SK-N-SH (cell line): ENCODE data around the gene RCCD1. TPM values are rescaled to one million over a fixed set of nuclear protein-coding genes. Genes with fewer than 3 reads are reported as not detected.

ENCODE experiments used
- CTCF ChIA-PET: fragments of 300-600, 350-600 bp; formaldehyde crosslinking; extraction: SDS; loops from one replicate; lab custom pipeline; 2021; lab: Yijun Ruan, JAX
- POLR2A ChIA-PET: fragments of 350-600 bp; sonication (Branson Sonifier 250); formaldehyde crosslinking; extraction: SDS; loops from one replicate; lab custom pipeline; 2020; ENCODE audit warnings: antibody characterized with exemption, inconsistent platforms; lab: Yijun Ruan, JAX
- DNase-seq: peaks from one replicate; pipeline ENCODE4 v3.0.0; 2012
- H2AFZ ChIP-seq: fragments of 200-600 bp; sonication (generic); 2 replicates; pipeline ENCODE4 v1.8.1; 2016; ENCODE audit warnings: antibody characterized with exemption, mild to moderate bottlenecking, low read depth
- H3F3A ChIP-seq: fragments of 200-600 bp; sonication (generic); replicated peaks from 2 replicates; pipeline ENCODE3; 2016; ENCODE audit warnings: antibody characterized with exemption, mild to moderate bottlenecking; ENCODE audit not compliant: insufficient read depth
- H3K27ac ChIP-seq, 2 experiments: fragments of 200-500 bp in 1 of 2; fragments of 200-600 bp in 1 of 2; sonication (Bioruptor generic) in 1 of 2; sonication (generic), shearing (Covaris generic) in 1 of 2; 2 replicates each; pipeline versions ENCODE4 v1.5.1 to v1.6.1; 2014 to 2016; ENCODE audit warnings: low read depth in 2 of 2, inconsistent platforms in 1 of 2, low read length in 1 of 2, mild to moderate bottlenecking in 1 of 2, mixed read lengths in 1 of 2
- H3K27me3 ChIP-seq: fragments of 200-600 bp; sonication (generic), shearing (Covaris generic); 2 replicates; pipeline ENCODE4 v1.6.1; 2016; ENCODE audit warnings: mixed run types; ENCODE audit not compliant: insufficient read depth
- H3K36me3 ChIP-seq, 2 experiments: fragments of 200-500 bp in 1 of 2; fragments of 200-600 bp in 1 of 2; sonication (Bioruptor generic) in 1 of 2; sonication (generic) in 1 of 2; replicated peaks in 1 of 2; 2 replicates each; pipeline versions ENCODE3 to v1.5.1; 2014 to 2016; ENCODE audit warnings: low read length in 1 of 2, mild to moderate bottlenecking in 1 of 2; ENCODE audit not compliant: insufficient read depth in 2 of 2, control insufficient read depth in 1 of 2
- H3K4me1 ChIP-seq, 2 experiments: fragments of 200-500 bp in 1 of 2; fragments of 200-600 bp in 1 of 2; sonication (Bioruptor generic) in 1 of 2; sonication (generic), shearing (Covaris generic) in 1 of 2; 2 replicates each; pipeline versions ENCODE4 v1.5.1 to v1.6.1; 2014 to 2016; ENCODE audit warnings: low read depth in 1 of 2, low read length in 1 of 2, mixed run types in 1 of 2; ENCODE audit not compliant: insufficient read depth in 2 of 2, control insufficient read depth in 1 of 2
- H3K4me2 ChIP-seq: fragments of 200-600 bp; sonication (generic), shearing (Covaris generic); 2 replicates; pipeline ENCODE4 v1.6.1; 2017; ENCODE audit warnings: mixed run types
- H3K4me3 ChIP-seq, 2 experiments: fragments of 200-500 bp in 1 of 2; fragments of 200-600 bp in 1 of 2; sonication (Bioruptor generic) in 1 of 2; sonication (generic), shearing (Covaris generic) in 1 of 2; 2 replicates each; pipeline versions ENCODE4 v1.5.1 to v1.8.1; 2014 to 2016; ENCODE audit warnings: low read depth in 2 of 2, inconsistent platforms in 1 of 2, low read length in 1 of 2, mild to moderate bottlenecking in 1 of 2, mixed read lengths in 1 of 2, moderate library complexity in 1 of 2
- H3K79me2 ChIP-seq: fragments of 200-600 bp; sonication (generic); 2 replicates; pipeline ENCODE4 v1.8.1; 2017; ENCODE audit warnings: mild to moderate bottlenecking; ENCODE audit not compliant: insufficient read depth
- H3K9ac ChIP-seq: fragments of 200-600 bp; sonication (generic); 2 replicates; pipeline ENCODE4 v1.6.1; 2017; ENCODE audit warnings: mixed run types
- H3K9me2 ChIP-seq: fragments of 200-600 bp; sonication (generic); 2 replicates; pipeline ENCODE4 v1.6.1; 2017; ENCODE audit warnings: mixed run types
- H3K9me3 ChIP-seq: fragments of 200-600 bp; sonication (generic); 2 replicates; pipeline ENCODE4 v1.6.1; 2017; ENCODE audit warnings: mixed run types, mild to moderate bottlenecking, moderate library complexity
- H4K20me1 ChIP-seq: fragments of 200-600 bp; sonication (generic); 2 replicates; pipeline ENCODE4 v1.6.1; 2017; ENCODE audit warnings: mild to moderate bottlenecking, mixed run types; ENCODE audit not compliant: insufficient read depth
- CHD2 ChIP-seq: fragments of 150-350 bp; IDR thresholded peaks from 2 replicates; pipeline ENCODE4 v1.6.1; 2018; ENCODE audit warnings: low read length; ENCODE audit not compliant: partially characterized antibody
- ELF1 ChIP-seq: IDR thresholded peaks from 2 replicates; pipeline ENCODE4 v1.4.0; 2012
- EP300 ChIP-seq, 2 experiments: IDR thresholded peaks; 2 replicates each; pipeline versions ENCODE4 v1.4.0 to v1.6.1; 2012; ENCODE audit warnings: borderline replicate concordance in 1 of 2, low read depth in 1 of 2, low read length in 1 of 2
- EZH2phosphoT487 ChIP-seq: fragments of 200-600 bp; sonication (generic); IDR thresholded peaks from 2 replicates; pipeline ENCODE4 v1.6.1; 2017; ENCODE audit warnings: low read depth, mixed run types, mild to moderate bottlenecking, antibody characterized with exemption, moderate library complexity, borderline replicate concordance
- FOSL2 ChIP-seq: IDR thresholded peaks from 2 replicates; pipeline ENCODE4 v1.4.0; 2012; ENCODE audit warnings: low read depth, mild to moderate bottlenecking, moderate library complexity, borderline replicate concordance
- FOXJ3 ChIP-seq: sonication (generic); formaldehyde crosslinking; IDR thresholded peaks from 2 replicates; pipeline ENCODE4 v1.5.1; 2020; ENCODE audit warnings: mild to moderate bottlenecking, missing genetic modification reagents
- FOXM1 ChIP-seq: IDR thresholded peaks from 2 replicates; pipeline ENCODE4 v1.4.0; 2012; ENCODE audit warnings: low read depth, mild to moderate bottlenecking
- NFIC ChIP-seq: IDR thresholded peaks from 2 replicates; pipeline ENCODE4 v1.4.0; 2012; ENCODE audit warnings: borderline replicate concordance
- RAD21 ChIP-seq: IDR thresholded peaks from 2 replicates; pipeline ENCODE4 v1.6.1; 2012; ENCODE audit warnings: mild to moderate bottlenecking, low read length
- RCOR1 ChIP-seq: fragments of 150-350 bp; IDR thresholded peaks from 2 replicates; pipeline ENCODE4 v1.6.1; 2017; ENCODE audit warnings: antibody characterized with exemption, low read length
- RFX5 ChIP-seq: IDR thresholded peaks from 2 replicates; pipeline ENCODE4 v1.6.1; 2012; ENCODE audit warnings: mild to moderate bottlenecking, improper control_type of control experiment, low read length
- RXRA ChIP-seq: IDR thresholded peaks from 2 replicates; pipeline ENCODE4 v1.4.0; 2012; ENCODE audit warnings: low read depth, mild to moderate bottlenecking, borderline replicate concordance
- SIN3A ChIP-seq: IDR thresholded peaks from 2 replicates; pipeline ENCODE4 v1.6.1; 2012; ENCODE audit warnings: low read depth, mild to moderate bottlenecking, low read length, moderate library complexity, borderline replicate concordance
- TAF1 ChIP-seq: IDR thresholded peaks from 2 replicates; pipeline ENCODE4 v1.6.1; 2012; ENCODE audit warnings: low read depth, mild to moderate bottlenecking, low read length, moderate library complexity, borderline replicate concordance
- TEAD4 ChIP-seq: IDR thresholded peaks from 2 replicates; pipeline ENCODE4 v1.4.0; 2012; ENCODE audit warnings: mild to moderate bottlenecking, borderline replicate concordance; ENCODE audit not compliant: insufficient read depth
- YY1 ChIP-seq: IDR thresholded peaks from 2 replicates; pipeline ENCODE4 v1.4.0; 2012; ENCODE audit warnings: low read depth, mild to moderate bottlenecking
- WGBS: methylation state at CpG from one replicate; pipeline ENCODE4 v1.1.6; 2017; ENCODE audit warnings: low lambda C conversion rate; 5-methylcytosine and 5-hydroxymethylcytosine counted together
- polyA plus RNA-seq, 3 experiments: library from polyadenylated mRNA; depleted of rRNA; stranded (reverse); fragments of >200 nt; gene quantifications; 2 replicates each; pipeline ENCODE4 v1.2.3, GENCODE V29; 2012
- TF ChIP-seq, protein P1 (sequence below): fragments of 150-350 bp; IDR thresholded peaks from 2 replicates; pipeline ENCODE4 v1.6.1; 2017; ENCODE audit warnings: antibody characterized with exemption, low read length, low read depth, borderline replicate concordance
- TF ChIP-seq, protein P2 (sequence below): fragments of 150-350 bp; IDR thresholded peaks from 2 replicates; pipeline ENCODE4 v1.6.1; 2016; ENCODE audit warnings: mild to moderate bottlenecking, low read depth, low read length
- TF ChIP-seq, protein P3 (sequence below): IDR thresholded peaks from 2 replicates; pipeline ENCODE4 v1.4.0; 2012; ENCODE audit warnings: low read depth, borderline replicate concordance
- TF ChIP-seq, protein P4 (sequence below): IDR thresholded peaks from 2 replicates; pipeline ENCODE4; 2012
- TF ChIP-seq, protein P5 (sequence below): IDR thresholded peaks from 2 replicates; pipeline ENCODE4 v1.6.1; 2012; ENCODE audit warnings: mild to moderate bottlenecking, low read depth, low read length, moderate library complexity

The RCCD1 gene
- polyA plus RNA-seq, 1 of the 3 experiments (the other 2 are of a cell fraction), result 21.2 TPM

DNA sequence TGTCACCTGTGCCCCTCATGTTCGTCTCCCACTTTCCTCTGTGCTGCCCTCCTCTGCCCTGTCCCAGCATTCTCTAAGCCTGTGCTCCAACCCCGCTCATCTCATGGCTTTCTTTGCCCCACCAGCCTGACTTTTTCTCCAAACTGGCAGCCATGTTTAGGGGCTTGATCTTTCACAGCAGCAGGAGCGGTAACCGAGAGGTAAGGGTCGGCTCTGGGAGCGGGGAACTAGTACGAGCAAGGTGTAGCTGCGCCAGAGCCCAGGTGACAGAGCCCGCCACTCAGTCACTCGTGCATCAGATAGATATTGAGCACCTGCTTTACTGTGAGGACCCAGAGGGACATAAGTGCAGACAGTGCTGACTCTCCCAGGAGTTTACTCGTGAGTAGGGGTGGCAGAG is 38.2 kb upstream of the RCCD1 start:
- DNase-seq, result no peak
- no peak overlapping the region for H2AFZ ChIP-seq
- CTCF ChIA-PET, result interaction anchor here (1.4 kb wide), 1 partner anchor 41 kb away, joined by 5 read pairs; no protein-coding TSS in a partner anchor
- TF ChIP-seq, protein P1, sequence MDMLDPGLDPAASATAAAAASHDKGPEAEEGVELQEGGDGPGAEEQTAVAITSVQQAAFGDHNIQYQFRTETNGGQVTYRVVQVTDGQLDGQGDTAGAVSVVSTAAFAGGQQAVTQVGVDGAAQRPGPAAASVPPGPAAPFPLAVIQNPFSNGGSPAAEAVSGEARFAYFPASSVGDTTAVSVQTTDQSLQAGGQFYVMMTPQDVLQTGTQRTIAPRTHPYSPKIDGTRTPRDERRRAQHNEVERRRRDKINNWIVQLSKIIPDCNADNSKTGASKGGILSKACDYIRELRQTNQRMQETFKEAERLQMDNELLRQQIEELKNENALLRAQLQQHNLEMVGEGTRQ, result no peak
- TF ChIP-seq EP300 (IDR thresholded peaks at IDR 0.05; ENCODE audit: borderline replicate concordance in 1 of 2, low read depth in 1 of 2, low read length in 1 of 2) (no peak), RAD21 (no peak), EZH2phosphoT487 (no peak)
- TF ChIP-seq, protein P2, sequence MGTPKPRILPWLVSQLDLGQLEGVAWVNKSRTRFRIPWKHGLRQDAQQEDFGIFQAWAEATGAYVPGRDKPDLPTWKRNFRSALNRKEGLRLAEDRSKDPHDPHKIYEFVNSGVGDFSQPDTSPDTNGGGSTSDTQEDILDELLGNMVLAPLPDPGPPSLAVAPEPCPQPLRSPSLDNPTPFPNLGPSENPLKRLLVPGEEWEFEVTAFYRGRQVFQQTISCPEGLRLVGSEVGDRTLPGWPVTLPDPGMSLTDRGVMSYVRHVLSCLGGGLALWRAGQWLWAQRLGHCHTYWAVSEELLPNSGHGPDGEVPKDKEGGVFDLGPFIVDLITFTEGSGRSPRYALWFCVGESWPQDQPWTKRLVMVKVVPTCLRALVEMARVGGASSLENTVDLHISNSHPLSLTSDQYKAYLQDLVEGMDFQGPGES, result no peak
- no peaks in the 10 kb centered on the region for H3K4me1 ChIP-seq
- H3K27me3 ChIP-seq, result no peaks in the 10 kb centered on the region
- H3K27ac ChIP-seq, result no peak overlapping the region
- H3K9me3 ChIP-seq, result no peaks in the 10 kb centered on the region
- no peaks in the 10 kb centered on the region for H3K79me2 ChIP-seq
- H3K4me3 ChIP-seq, result no peak overlapping the region
- no peaks in the 10 kb centered on the region for H4K20me1 ChIP-seq
- H3K9ac ChIP-seq, result no peak overlapping the region
- H3K4me2 ChIP-seq, result no peak overlapping the region
- no peaks in the 10 kb centered on the region for H3K9me2 ChIP-seq
- H3F3A ChIP-seq, result no peaks in the 10 kb centered on the region
- 91% methylated on average over 11 of the region's 11 CpGs for WGBS
- POLR2A ChIA-PET, result no interaction called here
- H3K36me3 ChIP-seq, result peaks cover 7 to 77% of the 10 kb centered on the region in 2 experiments

DNA sequence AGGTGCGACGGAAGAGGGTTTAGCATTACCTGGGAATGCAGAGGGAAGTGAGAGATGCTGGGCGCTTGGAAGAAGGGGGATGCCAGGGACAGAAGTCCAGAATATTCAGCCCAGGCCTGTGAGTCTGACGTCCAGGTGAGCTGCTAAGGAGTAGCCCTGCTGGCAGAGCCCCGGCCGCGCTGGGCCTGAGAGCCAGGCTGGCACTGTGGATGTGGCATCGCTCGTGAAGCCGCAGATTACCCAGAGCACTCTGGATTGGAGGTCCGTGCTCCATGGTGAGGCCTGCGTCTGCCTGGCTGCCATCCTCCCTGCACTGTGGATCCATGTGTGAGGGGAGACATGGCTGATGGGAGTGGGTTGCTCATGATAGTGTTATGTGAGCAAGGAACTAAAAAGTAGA is 37.1 kb upstream of the RCCD1 start:
- no peaks in the 10 kb centered on the region for H3K9me3 ChIP-seq
- peaks cover 7 to 66% of the 10 kb centered on the region in 2 experiments for H3K36me3 ChIP-seq
- no peaks in the 10 kb centered on the region for H4K20me1 ChIP-seq
- H3K27ac ChIP-seq, result no peak overlapping the region
- 94% methylated on average over 11 of the region's 12 CpGs for WGBS
- TF ChIP-seq, protein P3, sequence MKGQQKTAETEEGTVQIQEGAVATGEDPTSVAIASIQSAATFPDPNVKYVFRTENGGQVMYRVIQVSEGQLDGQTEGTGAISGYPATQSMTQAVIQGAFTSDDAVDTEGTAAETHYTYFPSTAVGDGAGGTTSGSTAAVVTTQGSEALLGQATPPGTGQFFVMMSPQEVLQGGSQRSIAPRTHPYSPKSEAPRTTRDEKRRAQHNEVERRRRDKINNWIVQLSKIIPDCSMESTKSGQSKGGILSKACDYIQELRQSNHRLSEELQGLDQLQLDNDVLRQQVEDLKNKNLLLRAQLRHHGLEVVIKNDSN, result no peak
- no peak for TF ChIP-seq YY1
- no peak for TF ChIP-seq RAD21
- no peak for TF ChIP-seq RFX5
- TF ChIP-seq, protein P4, sequence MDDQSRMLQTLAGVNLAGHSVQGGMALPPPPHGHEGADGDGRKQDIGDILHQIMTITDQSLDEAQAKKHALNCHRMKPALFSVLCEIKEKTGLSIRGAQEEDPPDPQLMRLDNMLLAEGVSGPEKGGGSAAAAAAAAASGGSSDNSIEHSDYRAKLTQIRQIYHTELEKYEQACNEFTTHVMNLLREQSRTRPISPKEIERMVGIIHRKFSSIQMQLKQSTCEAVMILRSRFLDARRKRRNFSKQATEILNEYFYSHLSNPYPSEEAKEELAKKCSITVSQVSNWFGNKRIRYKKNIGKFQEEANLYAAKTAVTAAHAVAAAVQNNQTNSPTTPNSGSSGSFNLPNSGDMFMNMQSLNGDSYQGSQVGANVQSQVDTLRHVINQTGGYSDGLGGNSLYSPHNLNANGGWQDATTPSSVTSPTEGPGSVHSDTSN, result no peak
- no peak for TF ChIP-seq FOSL2
- no peak for TF ChIP-seq NFIC
- TF ChIP-seq CHD2, result no peak
- no peak for TF ChIP-seq RCOR1
- TF ChIP-seq TEAD4, result no peak
- TF ChIP-seq SIN3A, result no peak
- TF ChIP-seq FOXJ3 (CRISPR knock-in tag), result no peak
- TF ChIP-seq FOXM1, result no peak
- TF ChIP-seq, protein P5, sequence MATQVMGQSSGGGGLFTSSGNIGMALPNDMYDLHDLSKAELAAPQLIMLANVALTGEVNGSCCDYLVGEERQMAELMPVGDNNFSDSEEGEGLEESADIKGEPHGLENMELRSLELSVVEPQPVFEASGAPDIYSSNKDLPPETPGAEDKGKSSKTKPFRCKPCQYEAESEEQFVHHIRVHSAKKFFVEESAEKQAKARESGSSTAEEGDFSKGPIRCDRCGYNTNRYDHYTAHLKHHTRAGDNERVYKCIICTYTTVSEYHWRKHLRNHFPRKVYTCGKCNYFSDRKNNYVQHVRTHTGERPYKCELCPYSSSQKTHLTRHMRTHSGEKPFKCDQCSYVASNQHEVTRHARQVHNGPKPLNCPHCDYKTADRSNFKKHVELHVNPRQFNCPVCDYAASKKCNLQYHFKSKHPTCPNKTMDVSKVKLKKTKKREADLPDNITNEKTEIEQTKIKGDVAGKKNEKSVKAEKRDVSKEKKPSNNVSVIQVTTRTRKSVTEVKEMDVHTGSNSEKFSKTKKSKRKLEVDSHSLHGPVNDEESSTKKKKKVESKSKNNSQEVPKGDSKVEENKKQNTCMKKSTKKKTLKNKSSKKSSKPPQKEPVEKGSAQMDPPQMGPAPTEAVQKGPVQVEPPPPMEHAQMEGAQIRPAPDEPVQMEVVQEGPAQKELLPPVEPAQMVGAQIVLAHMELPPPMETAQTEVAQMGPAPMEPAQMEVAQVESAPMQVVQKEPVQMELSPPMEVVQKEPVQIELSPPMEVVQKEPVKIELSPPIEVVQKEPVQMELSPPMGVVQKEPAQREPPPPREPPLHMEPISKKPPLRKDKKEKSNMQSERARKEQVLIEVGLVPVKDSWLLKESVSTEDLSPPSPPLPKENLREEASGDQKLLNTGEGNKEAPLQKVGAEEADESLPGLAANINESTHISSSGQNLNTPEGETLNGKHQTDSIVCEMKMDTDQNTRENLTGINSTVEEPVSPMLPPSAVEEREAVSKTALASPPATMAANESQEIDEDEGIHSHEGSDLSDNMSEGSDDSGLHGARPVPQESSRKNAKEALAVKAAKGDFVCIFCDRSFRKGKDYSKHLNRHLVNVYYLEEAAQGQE, result no peak
- TF ChIP-seq RXRA, result no peak
- TF ChIP-seq EZH2phosphoT487, result no peak
- no peak for TF ChIP-seq ELF1
- TF ChIP-seq TAF1, result no peak
- H3F3A ChIP-seq, result no peaks in the 10 kb centered on the region
- H3K9ac ChIP-seq, result no peak overlapping the region
- ChIA-PET CTCF (interaction anchor here (1.3 to 2.9 kb wide), 3 partner anchors 15 to 39 kb away, joined by 4 to 16 read pairs (median 5); partner anchors contain the start of genes HDDC3 and MAN2A2), POLR2A (no interaction called here)
- no peak overlapping the region for H2AFZ ChIP-seq
- no peaks in the 10 kb centered on the region for H3K27me3 ChIP-seq
- no peak overlapping the region for H3K4me2 ChIP-seq
- no peaks in the 10 kb centered on the region for H3K4me1 ChIP-seq
- H3K79me2 ChIP-seq, result no peaks in the 10 kb centered on the region
- H3K9me2 ChIP-seq, result no peaks in the 10 kb centered on the region
- no peak for DNase-seq
- no peak overlapping the region for H3K4me3 ChIP-seq
